ENCODE measurements around the gene CRY2. TPM values are rescaled to one million over a fixed set of nuclear protein-coding genes. Genes with fewer than 3 reads are reported as not detected.
A peak's percentile ranks its signal among the peaks of the same experiment; 100 is the strongest.

Gene CRY2
- total and polyA plus RNA-seq, 12 donors: 14.7 to 57.4 (median 28.8) TPM

DNA sequence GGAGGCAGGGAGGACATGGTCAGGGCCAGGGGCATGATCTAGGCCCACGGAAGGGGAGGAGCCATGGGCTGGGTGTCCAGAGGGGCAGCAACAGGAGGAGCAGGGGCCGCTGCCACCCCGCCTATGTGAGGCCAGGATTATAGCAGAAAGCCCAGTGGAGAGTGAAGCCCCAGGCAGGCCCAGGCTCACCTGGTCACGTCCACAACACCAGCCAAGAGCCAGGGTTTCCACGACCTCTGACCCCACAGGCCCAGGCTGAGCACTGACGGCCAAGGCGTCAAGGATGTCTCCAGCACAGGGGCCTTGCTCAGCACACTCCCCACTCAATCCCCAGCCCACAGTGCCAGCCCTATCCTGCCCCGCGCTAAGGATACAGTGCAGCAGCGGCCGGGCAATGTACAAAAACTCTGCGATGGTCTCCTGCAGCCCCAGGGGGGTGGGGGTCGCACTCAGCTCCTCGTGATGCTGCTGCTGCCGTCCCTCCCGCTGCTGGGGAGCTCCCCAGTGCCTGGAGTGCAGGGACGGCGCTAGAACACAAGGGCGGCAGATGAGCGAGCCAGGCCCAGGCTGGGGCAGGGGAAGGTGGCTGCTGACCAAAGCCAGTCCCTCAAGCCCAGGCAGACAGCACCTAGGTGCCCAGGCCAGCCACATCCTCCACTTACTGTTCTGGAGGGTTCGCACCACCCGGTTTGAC is 66.8 kb downstream of the CRY2 start:
- no peak for DNase-seq
- intact Hi-C loops (cut with DNase I): loop anchor here in 1 of 2 donors (10.0 kb wide), 1 partner anchor 49 kb away; no protein-coding TSS in a partner anchor
- H3K4me1 ChIP-seq (replicated peaks in 1 of 2): peaks cover 6 to 18% of the 10 kb centered on the region in 2 donors
- H3K27me3 ChIP-seq: no peaks in the 10 kb centered on the region
- no peak overlapping the region for H3K4me3 ChIP-seq
- no peak for TF ChIP-seq POLR2A (IDR thresholded peaks at IDR 0.05)
- TF ChIP-seq, protein P1, sequence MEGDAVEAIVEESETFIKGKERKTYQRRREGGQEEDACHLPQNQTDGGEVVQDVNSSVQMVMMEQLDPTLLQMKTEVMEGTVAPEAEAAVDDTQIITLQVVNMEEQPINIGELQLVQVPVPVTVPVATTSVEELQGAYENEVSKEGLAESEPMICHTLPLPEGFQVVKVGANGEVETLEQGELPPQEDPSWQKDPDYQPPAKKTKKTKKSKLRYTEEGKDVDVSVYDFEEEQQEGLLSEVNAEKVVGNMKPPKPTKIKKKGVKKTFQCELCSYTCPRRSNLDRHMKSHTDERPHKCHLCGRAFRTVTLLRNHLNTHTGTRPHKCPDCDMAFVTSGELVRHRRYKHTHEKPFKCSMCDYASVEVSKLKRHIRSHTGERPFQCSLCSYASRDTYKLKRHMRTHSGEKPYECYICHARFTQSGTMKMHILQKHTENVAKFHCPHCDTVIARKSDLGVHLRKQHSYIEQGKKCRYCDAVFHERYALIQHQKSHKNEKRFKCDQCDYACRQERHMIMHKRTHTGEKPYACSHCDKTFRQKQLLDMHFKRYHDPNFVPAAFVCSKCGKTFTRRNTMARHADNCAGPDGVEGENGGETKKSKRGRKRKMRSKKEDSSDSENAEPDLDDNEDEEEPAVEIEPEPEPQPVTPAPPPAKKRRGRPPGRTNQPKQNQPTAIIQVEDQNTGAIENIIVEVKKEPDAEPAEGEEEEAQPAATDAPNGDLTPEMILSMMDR (IDR thresholded peaks at IDR 0.05): no peak
- H3K27ac ChIP-seq: no peak overlapping the region
- H3K9me3 ChIP-seq (replicated peaks in 1 of 3): no peaks in the 10 kb centered on the region
- H3K36me3 ChIP-seq (replicated peaks in 1 of 2): peaks cover 0 to 68% of the 10 kb centered on the region in 2 donors
- WGBS, 4 donors: 84 to 89% (median 85%) methylated on average over 6 to 22 of the region's 22 CpGs

DNA sequence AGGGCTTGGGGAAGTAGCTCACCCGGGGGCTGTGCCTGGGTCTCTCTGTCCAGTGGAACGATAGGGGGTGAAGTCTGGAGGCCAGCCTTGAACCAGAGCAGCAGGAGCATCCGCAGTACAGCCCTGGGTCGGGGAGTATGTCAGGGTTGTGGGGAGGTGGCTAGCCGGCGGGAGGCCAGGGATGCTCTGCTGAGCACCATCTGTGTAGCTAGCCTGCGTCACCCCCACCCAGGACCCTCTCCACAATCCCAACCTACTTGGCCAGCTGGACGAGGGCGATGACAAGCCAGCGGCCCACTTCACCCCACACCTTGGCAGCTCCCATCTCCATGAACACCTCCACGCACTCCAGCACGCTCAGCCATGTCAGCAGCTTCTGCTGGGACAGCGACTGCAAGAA is 68.2 kb downstream of the CRY2 start:
- Histone ChIP-seq H3K27me3 (no peaks in the 10 kb centered on the region), H3K9me3 (replicated peaks in 1 of 3) (no peaks in the 10 kb centered on the region), H3K4me1 (replicated peaks in 1 of 2) (peaks cover 6 to 18% of the 10 kb centered on the region in 2 donors), H3K4me3 (no peak overlapping the region), H3K27ac (no peak overlapping the region), H3K36me3 (replicated peaks in 1 of 2) (peaks cover 0 to 55% of the 10 kb centered on the region in 2 donors)
- no peak for TF ChIP-seq POLR2A (IDR thresholded peaks at IDR 0.05)
- TF ChIP-seq, protein P1 (IDR thresholded peaks at IDR 0.05): no peak
- WGBS, 4 donors: 79 to 83% (median 79%) methylated on average over 6 to 13 of the region's 13 CpGs; no CpG with 5 or more reads in 1 of the 4 donors
- intact Hi-C loops (cut with DNase I): loop anchor here in 1 of 2 donors (10.0 kb wide), 1 partner anchor 51 kb away; no protein-coding TSS in a partner anchor
- no peak for DNase-seq

- 3 to 28% (median 13%) methylated on average over 3 to 16 of the region's 16 CpGs for WGBS, 4 donors
- no peak for TF ChIP-seq POLR2A (IDR thresholded peaks at IDR 0.05)
- TF ChIP-seq, protein P1 (IDR thresholded peaks at IDR 0.05): no peak
- DNase-seq: peak in 1 of 7 donors; percentile 52
- H3K4me3 ChIP-seq: peak overlapping the region; percentile 42 to 92 (median 57)
- peak overlapping the region; percentile 4 to 95 (median 77) for H3K27ac ChIP-seq
- H3K4me1 ChIP-seq (replicated peaks in 1 of 2): peaks cover 6 to 27% of the 10 kb centered on the region in 2 donors
- peaks cover 0 to 39% of the 10 kb centered on the region in 2 donors for H3K36me3 ChIP-seq (replicated peaks in 1 of 2)
- intact Hi-C loops (cut with DNase I): loop anchor here in 1 of 2 donors (10.0 kb wide), 1 partner anchor 52 kb away; no protein-coding TSS in a partner anchor
- no peaks in the 10 kb centered on the region for H3K27me3 ChIP-seq
- no peaks in the 10 kb centered on the region for H3K9me3 ChIP-seq (replicated peaks in 1 of 3)
Measured at GRCh38 chr11:45917286-45917622, 70.0 kb downstream of the CRY2 start.

GRCh38 chr11:45917623-45918330 is 70.5 kb downstream of the CRY2 start, which contains the start of gene PEX16:
TSS of gene PEX16 (minus strand) at chr11:45917877. CDS start at chr11:45917811, 66 bp downstream.
- TF ChIP-seq POLR2A (IDR thresholded peaks at IDR 0.05): peak; percentile 54 to 68
- TF ChIP-seq, protein P1 (IDR thresholded peaks at IDR 0.05): no peak
- H3K27ac ChIP-seq: peak within 1 kb of the TSS; percentile 4 to 95 (median 77)
- peaks cover 6 to 32% of the 10 kb centered on the region in 2 donors for H3K4me1 ChIP-seq (replicated peaks in 1 of 2)
- no peaks in the 10 kb centered on the region for H3K27me3 ChIP-seq
- no peaks in the 10 kb centered on the region for H3K9me3 ChIP-seq (replicated peaks in 1 of 3)
- peaks cover 0 to 34% of the 10 kb centered on the region in 2 donors for H3K36me3 ChIP-seq (replicated peaks in 1 of 2)
- 0 to 1% (median 0%) methylated on average over 22 to 45 of the region's 45 CpGs for WGBS, 4 donors
- intact Hi-C loops (cut with DNase I): loop anchor here in 1 of 2 donors (10.0 kb wide), 1 partner anchor 53 kb away; no protein-coding TSS in a partner anchor
- H3K4me3 ChIP-seq: peak within 1 kb of the TSS; percentile 42 to 92 (median 67)
- peak; percentile 96 to 99 (median 97) for DNase-seq
